T follicular helper cell (primary cell): Measurements from ENCODE around the gene PATL2.
"Not testable (repeated sequence)": the region's sequence is repeated elsewhere in the genome, so short reads cannot be mapped to it uniquely, and the experiment has no call there.

Experiments
- DNase-seq: peaks from one replicate; pipeline ENCODE4 v3.0.0-alpha.2; 2020; ENCODE audit warnings: low read depth

The PATL2 gene

DNA sequence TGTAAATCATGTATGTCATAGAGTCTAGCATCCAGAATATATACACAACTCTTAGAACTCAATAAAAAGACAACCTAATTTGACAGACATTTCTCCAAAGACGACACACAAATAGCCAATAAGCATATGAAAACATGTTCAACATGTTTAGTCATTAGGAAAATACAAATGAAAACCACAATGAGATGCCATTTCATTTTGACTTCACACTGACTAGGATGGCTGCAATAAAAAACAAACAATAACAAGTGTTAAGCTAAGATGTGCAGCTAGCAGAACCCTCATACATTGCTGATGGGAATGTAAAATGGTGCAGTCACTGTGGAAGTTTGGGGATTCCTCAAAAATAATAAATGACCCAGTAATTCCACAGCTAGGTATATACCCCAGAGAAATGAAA is 64.1 kb downstream of the PATL2 start:
- DNase-seq, result no peak

DNA sequence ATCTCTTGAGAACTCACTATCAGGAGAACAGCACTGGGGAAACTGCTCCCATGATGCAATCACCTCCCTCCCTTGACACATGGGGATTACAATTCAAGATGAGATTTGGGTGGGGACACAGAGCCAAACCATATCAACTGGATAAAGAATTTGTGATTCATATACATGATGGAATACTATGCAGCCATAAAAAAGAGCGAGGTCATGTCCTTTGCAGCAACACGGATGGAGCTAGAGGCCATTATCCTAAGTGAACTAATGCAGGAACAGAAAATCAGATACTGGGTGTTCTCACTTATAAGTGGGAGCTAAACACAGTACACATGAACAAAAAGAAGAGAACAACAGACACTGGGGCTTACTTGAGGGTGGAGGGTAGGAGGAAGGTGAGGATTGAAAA is 64.7 kb downstream of the PATL2 start:
- DNase-seq, result no peak

DNA sequence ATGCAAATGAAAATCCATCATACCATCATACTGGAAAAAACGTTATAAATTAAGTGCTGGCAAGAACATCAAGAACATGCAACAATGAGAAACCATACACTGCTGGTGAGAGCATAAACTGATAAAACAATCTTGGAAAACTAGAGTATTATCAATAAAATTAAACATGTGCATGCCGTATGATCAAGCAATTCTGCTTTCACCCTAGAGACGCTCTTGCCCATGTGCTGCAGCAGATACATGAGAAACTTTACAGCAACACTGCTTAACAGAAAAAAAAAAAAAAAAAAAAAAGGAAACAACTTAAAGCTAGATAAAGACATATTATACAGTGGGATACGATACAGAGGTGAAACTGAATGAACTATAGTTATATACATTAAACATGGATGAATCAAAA is 69.5 kb downstream of the PATL2 start:
- DNase-seq, result no peak

DNA sequence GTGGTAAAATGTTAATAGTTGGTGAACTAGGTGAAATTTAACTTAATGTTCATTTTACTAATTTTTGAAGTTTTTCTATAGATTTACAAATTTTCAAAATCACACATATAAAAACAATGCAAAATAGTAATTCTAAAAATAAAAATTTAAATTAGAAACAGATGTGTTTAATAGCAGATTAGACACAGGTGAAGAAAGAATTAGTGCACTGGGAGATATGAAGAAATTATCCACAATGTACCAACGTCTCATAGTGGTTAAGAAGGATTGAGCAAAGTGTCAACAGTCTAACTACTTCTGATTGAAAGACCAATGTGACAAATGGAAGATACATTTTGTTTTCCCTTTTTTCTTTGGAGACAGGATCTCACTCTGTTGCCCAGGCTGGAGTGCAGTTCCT is 74.1 kb downstream of the PATL2 start:
- DNase-seq, result no peak

DNA sequence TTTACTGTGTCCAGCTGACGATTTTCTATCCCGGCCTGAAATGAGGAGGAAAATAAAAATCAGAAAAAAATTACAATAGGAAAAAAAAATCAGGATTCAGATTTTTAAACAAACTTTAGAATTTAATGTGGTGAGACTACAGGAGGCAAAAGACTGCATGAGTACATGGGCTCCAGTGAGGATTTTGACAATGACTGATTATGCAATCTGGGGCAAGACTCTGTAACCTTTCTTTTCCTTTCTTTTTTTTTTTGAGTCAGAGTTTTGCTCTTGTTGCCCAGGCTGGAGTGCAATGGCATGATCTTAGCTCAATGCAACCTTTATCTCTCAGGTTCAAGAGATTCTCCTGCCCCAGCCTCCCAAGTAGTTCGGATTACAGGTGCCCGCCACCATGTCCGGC is 77.5 kb downstream of the PATL2 start:
- DNase-seq, result no peak

DNA sequence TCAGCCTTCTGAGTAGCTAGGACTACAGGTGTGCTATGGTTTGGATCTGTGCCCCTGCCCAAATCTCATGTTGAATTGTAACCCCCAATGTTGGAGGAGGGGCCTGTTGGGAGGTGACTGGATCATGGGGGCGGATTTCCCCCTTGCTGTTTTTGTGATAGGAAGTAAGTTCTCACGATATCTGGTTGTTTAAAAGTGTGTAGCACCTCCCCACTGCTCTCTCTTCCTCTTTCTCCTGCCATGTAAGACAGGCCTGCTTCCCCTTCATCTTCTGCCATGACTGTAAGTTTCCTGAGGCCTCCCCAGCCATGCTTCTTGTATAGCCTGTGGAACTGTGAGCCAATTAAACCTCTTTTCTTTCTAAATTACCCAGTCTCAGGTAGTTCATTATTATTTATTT is 85.8 kb downstream of the PATL2 start:
- DNase-seq, result not testable (repeated sequence)

DNA sequence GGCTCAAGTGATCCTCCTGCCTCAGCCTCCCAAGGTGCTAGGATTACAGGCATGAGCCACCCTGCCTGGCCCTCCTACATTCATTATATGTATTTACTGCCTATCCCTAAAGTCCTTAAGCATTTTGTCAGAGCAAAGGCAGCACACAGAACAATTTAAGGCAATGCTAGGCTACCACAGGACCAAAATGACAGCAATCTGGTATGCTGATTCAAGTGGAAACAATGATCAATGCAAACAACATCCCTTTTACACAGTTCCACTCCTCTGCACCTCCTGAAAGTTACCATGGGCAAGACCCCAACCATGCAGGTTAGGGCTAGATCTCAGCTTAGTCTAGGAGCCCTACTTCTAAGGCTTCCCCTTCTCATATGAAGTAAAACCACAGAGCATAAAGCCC is 87.9 kb downstream of the PATL2 start:
- DNase-seq, result no peak

DNA sequence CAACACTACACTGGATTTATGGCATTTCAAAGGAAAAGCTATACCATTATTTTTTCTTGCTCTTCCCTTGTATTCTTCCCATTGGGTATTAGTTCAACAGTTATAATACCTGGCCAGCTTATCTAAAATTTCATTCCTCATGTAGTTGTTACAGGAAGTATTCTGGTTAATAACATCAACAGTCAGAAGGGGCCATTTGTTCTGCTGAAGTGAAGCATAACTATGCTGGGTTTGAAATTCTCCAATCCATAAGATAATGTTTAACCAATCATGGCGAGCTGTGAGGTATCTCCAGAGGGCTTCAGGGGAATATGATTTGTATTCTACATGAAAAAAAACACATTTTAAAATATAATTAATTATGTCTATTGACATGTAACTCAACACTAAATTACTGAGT is 91.0 kb downstream of the PATL2 start:
- DNase-seq, result no peak

DNA sequence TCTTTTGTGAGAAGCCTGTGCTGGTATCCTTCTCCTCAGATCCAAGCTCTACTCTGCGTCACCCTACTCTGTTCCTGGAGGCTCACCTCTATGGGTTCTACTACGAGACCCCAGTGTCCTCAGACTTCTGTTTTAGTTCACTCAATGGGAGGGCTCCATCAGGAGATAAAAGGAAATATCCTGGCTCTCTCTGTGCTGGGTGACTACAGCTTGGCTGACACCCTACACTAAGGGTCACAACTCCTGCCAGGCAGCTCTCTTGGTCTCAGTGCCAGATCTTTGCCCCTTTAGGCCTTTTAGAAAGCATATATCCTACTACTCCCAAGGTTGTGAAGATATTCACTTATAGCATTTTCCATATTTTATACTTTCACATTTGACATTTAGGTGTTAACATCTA is 94.1 kb downstream of the PATL2 start:
- no peak for DNase-seq
